Measurements from ENCODE around the gene STX10. TPM values are rescaled to one million over a fixed set of nuclear protein-coding genes. Genes with fewer than 3 reads are reported as not detected.

Gene STX10
- total and polyA plus RNA-seq, 12 donors, result 18.7 to 69.9 (median 28.9) TPM

GRCh38 chr19:13154911-13155471, 4.8 kb upstream of the STX10 start:
- Histone ChIP-seq H3K4me1 (peaks cover 0 to 36% (median 25%) of the 10 kb centered on the region in 9 donors), H3K4me3 (peak overlapping the region; percentile 64 to 100 (median 88)), H3K27me3 (no peaks in the 10 kb centered on the region), H3K9me3 (no peaks in the 10 kb centered on the region), H3K36me3 (peaks cover 0 to 11% (median 0%) of the 10 kb centered on the region in 9 donors), H3K27ac (peak overlapping the region; percentile 86 to 100 (median 98))
- peak in 1 of 2 donors; percentile 54 for DNase-seq
- intact Hi-C loops (cut with DNase I), result loop anchor here in 7 of 10 donors (1.0 to 10.0 kb wide), 9 partner anchors 9 to 692 kb away; partner anchors contain the start of genes LYL1 (in 4 of the 7), JUNB (in 2 of the 7), NACC1 (in 2 of the 7) and TRMT1 (in 2 of the 7)
- WGBS, 2 donors, result 25 to 35% methylated on average over 24 of the region's 24 CpGs
- TF ChIP-seq, protein P1, sequence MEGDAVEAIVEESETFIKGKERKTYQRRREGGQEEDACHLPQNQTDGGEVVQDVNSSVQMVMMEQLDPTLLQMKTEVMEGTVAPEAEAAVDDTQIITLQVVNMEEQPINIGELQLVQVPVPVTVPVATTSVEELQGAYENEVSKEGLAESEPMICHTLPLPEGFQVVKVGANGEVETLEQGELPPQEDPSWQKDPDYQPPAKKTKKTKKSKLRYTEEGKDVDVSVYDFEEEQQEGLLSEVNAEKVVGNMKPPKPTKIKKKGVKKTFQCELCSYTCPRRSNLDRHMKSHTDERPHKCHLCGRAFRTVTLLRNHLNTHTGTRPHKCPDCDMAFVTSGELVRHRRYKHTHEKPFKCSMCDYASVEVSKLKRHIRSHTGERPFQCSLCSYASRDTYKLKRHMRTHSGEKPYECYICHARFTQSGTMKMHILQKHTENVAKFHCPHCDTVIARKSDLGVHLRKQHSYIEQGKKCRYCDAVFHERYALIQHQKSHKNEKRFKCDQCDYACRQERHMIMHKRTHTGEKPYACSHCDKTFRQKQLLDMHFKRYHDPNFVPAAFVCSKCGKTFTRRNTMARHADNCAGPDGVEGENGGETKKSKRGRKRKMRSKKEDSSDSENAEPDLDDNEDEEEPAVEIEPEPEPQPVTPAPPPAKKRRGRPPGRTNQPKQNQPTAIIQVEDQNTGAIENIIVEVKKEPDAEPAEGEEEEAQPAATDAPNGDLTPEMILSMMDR (IDR thresholded peaks at IDR 0.05), result peak in 2 of 9 donors; percentile 9 to 12
- no peak for ATAC-seq

DNA sequence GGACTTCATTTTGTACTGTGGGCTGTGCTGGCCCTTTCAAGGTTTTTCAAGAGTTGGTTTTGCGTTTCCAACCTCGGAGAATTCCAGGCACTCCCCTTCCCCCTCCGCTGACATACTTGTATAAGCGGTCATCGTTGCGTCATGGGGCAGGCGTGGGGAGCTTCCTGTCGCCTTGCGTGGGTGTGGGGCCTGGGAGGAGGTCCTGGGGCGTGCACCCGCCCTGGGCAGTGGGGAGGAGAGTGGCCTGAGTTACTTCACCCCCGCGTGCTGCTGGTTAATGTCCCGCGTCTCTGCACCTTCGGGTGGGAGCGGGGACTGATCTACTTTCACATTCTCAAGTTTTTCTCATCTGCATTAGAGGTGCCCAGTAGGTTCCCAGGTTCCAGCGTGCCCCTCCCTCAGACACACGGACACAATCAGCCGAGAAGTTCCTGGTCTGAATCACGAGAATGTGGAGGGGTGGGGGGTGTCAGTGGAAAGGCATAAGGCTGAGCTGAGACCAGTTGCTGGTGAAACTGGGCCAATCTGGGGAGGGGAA, 4.1 kb upstream of the STX10 start:
- Histone ChIP-seq H3K27ac (peak overlapping the region; percentile 86 to 100 (median 98)), H3K27me3 (no peaks in the 10 kb centered on the region), H3K36me3 (peaks cover 0 to 11% (median 0%) of the 10 kb centered on the region in 9 donors), H3K4me1 (peaks cover 0 to 41% (median 28%) of the 10 kb centered on the region in 9 donors), H3K9me3 (no peaks in the 10 kb centered on the region), H3K4me3 (peak overlapping the region; percentile 64 to 100 (median 88))
- intact Hi-C loops (cut with DNase I), result loop anchor here in 7 of 10 donors (5.0 to 10.0 kb wide), 8 partner anchors 37 to 693 kb away; partner anchors contain the start of genes LYL1 (in 4 of the 7), JUNB (in 2 of the 7), NACC1 (in 2 of the 7) and TRMT1 (in 2 of the 7)
- WGBS, 2 donors, result 22 to 35% methylated on average over 21 of the region's 21 CpGs
- TF ChIP-seq, protein P1 (IDR thresholded peaks at IDR 0.05), result no peak
- ATAC-seq (peak in 6 of 8 donors; percentile 5 to 23 (median 9)), DNase-seq (peak; percentile 88 to 94)

GRCh38 chr19:13153569-13154240, 3.5 kb upstream of the STX10 start:
- ATAC-seq (no peak), DNase-seq (peak in 1 of 2 donors; percentile 49)
- H3K27me3 ChIP-seq, result no peaks in the 10 kb centered on the region
- TF ChIP-seq, protein P1 (IDR thresholded peaks at IDR 0.05), result peak in 3 of 9 donors; percentile 1 to 22 (median 22)
- peaks cover 0 to 42% (median 34%) of the 10 kb centered on the region in 9 donors for H3K4me1 ChIP-seq
- no peaks in the 10 kb centered on the region for H3K9me3 ChIP-seq
- 22 to 24% methylated on average over 69 of the region's 69 CpGs for WGBS, 2 donors
- peaks cover 0 to 11% (median 0%) of the 10 kb centered on the region in 9 donors for H3K36me3 ChIP-seq
- intact Hi-C loops (cut with DNase I), result loop anchor here in 7 of 10 donors (2.0 to 10.0 kb wide), 10 partner anchors 13 to 694 kb away; partner anchors contain the start of genes LYL1 (in 4 of the 7), TRMT1 (in 3 of the 7), JUNB (in 2 of the 7) and NACC1 (in 2 of the 7)
- H3K4me3 ChIP-seq, result peak overlapping the region; percentile 64 to 100 (median 88)
- H3K27ac ChIP-seq, result peak overlapping the region; percentile 86 to 100 (median 98)

Data from heart right ventricle (tissue), 16 donors.